Type B pancreatic cell (in vitro differentiated cells): Measurements from ENCODE around the gene ARHGEF10L. TPM values are rescaled to one million over a fixed set of nuclear protein-coding genes. Genes with fewer than 3 reads are reported as not detected.
"Not testable (repeated sequence)": the region's sequence is repeated elsewhere in the genome, so short reads cannot be mapped to it uniquely, and the experiment has no call there.

Experiments
- DNase-seq: peaks from one replicate; pipeline ENCODE4 v3.0.0; 2021; ENCODE audit warnings: mixed read lengths; ENCODE audit not compliant: unreplicated experiment; ENCODE audit errors: extremely low spot score
- H3K27ac Mint-ChIP-seq: 2 replicates; pipeline ENCODE4 v1.8.0; 2021; ENCODE audit warnings: mild to moderate bottlenecking, mixed read lengths
- H3K27me3 Mint-ChIP-seq: 2 replicates; pipeline ENCODE4 v1.8.0; 2021; ENCODE audit warnings: mixed read lengths
- H3K36me3 Mint-ChIP-seq: 2 replicates; pipeline ENCODE4 v1.8.0; 2021; ENCODE audit warnings: mixed read lengths
- H3K4me1 Mint-ChIP-seq: one replicate; pipeline ENCODE4 v1.8.0; 2021; ENCODE audit warnings: mixed read lengths; ENCODE audit not compliant: unreplicated experiment
- H3K4me3 Mint-ChIP-seq: 2 replicates; pipeline ENCODE4 v1.8.0; 2021; ENCODE audit warnings: mild to moderate bottlenecking, mixed read lengths
- H3K9me3 Mint-ChIP-seq: 2 replicates; pipeline ENCODE4 v1.8.0; 2021; ENCODE audit warnings: mixed read lengths
- total RNA-seq: library from RNA; stranded (reverse); gene quantifications from 2 replicates; pipeline ENCODE4 v1.2.1, GENCODE V29; 2021; ENCODE audit warnings: low replicate concordance
- TF ChIP-seq, protein P1 (sequence below): fragments of 200-600 bp; sonication (generic); conservative IDR thresholded peaks from 2 replicates; pipeline ENCODE4 v1.5.0; 2021; ENCODE audit warnings: antibody characterized with exemption, mild to moderate bottlenecking

The ARHGEF10L gene
- total RNA-seq, 1 donor from 2014 or later, result 36.0 TPM

GRCh38 chr1:17502326-17502778, 37.1 kb upstream of the ARHGEF10L start:
- H3K9me3 Mint-ChIP-seq, result peaks cover 10% of the 10 kb centered on the region
- no peak overlapping the region for H3K4me3 Mint-ChIP-seq

DNA sequence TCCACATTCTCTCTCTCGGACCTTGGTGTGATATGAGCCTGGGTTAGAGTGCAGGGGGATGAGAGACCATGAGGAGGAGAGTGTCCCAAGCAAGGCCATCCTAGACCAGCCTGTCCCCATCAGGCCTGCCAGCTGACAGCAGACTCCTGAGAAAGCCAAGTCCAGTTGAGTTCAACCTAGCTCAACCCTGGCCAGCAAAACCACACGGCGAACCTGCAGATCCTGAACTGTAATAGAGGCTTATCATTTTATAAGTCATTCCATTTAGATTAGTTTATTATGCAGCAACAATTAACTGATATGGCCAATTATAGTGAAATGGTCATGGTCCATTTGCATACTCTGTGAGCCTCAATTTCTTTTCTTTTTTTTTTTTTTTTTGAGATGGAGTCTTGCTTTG, 36.4 kb upstream of the ARHGEF10L start:
- H3K4me1 Mint-ChIP-seq, result peaks cover 7% of the 10 kb centered on the region

More at GRCh38 chr1:17502326-17502778, 37.1 kb upstream of the ARHGEF10L start:
- peak; percentile 89 for DNase-seq
- Mint-ChIP-seq H3K4me1 (peaks cover 10% of the 10 kb centered on the region), H3K27ac (no peak overlapping the region), H3K36me3 (no peaks in the 10 kb centered on the region), H3K27me3 (no peaks in the 10 kb centered on the region)
- TF ChIP-seq, protein P1, sequence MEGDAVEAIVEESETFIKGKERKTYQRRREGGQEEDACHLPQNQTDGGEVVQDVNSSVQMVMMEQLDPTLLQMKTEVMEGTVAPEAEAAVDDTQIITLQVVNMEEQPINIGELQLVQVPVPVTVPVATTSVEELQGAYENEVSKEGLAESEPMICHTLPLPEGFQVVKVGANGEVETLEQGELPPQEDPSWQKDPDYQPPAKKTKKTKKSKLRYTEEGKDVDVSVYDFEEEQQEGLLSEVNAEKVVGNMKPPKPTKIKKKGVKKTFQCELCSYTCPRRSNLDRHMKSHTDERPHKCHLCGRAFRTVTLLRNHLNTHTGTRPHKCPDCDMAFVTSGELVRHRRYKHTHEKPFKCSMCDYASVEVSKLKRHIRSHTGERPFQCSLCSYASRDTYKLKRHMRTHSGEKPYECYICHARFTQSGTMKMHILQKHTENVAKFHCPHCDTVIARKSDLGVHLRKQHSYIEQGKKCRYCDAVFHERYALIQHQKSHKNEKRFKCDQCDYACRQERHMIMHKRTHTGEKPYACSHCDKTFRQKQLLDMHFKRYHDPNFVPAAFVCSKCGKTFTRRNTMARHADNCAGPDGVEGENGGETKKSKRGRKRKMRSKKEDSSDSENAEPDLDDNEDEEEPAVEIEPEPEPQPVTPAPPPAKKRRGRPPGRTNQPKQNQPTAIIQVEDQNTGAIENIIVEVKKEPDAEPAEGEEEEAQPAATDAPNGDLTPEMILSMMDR, result peak; percentile 96

GRCh38 chr1:17507200-17507599, 32.3 kb upstream of the ARHGEF10L start:
- H3K4me3 Mint-ChIP-seq, H3K36me3 Mint-ChIP-seq, H3K27ac Mint-ChIP-seq, DNase-seq, H3K27me3 Mint-ChIP-seq, H3K9me3 Mint-ChIP-seq: not testable (repeated sequence)
- H3K4me1 Mint-ChIP-seq, result peaks cover 10% of the 10 kb centered on the region

More for the DNA sequence above, 36.4 kb upstream of the ARHGEF10L start:
- Mint-ChIP-seq H3K9me3 (peaks cover 6% of the 10 kb centered on the region), H3K27ac (no peak overlapping the region), H3K4me3 (no peak overlapping the region), H3K27me3 (no peaks in the 10 kb centered on the region), H3K36me3 (no peaks in the 10 kb centered on the region)
- TF ChIP-seq, protein P1, result no peak
- DNase-seq, result no peak

DNA sequence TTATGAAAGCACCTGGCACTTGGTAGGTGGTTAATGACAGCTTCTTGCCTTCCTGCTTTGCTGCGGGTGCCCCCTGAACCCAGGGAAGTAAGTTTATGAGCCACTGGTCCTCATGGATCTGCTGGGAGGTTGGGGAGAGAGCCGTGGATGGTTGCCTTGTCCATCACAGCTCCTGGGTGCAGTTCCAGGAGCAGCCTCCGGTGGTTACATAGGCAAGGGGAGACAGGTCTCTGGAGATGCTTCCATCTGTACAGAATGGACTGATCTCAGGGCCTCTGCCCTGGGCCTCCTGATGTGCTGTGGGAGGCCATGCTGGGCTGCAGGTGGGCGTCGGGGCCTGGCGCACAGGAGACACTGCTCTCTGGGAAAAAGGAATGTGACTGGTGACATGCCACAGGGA, 31.6 kb upstream of the ARHGEF10L start:
- Mint-ChIP-seq H3K27me3 (no peaks in the 10 kb centered on the region), H3K36me3 (no peaks in the 10 kb centered on the region), H3K27ac (no peak overlapping the region), H3K4me1 (peaks cover 4% of the 10 kb centered on the region), H3K9me3 (no peaks in the 10 kb centered on the region), H3K4me3 (no peak overlapping the region)
- no peak for DNase-seq
- TF ChIP-seq, protein P1, result peak; percentile 50

GRCh38 chr1:17509363-17509762, 30.1 kb upstream of the ARHGEF10L start:
- no peak overlapping the region for H3K27ac Mint-ChIP-seq

GRCh38 chr1:17510138-17510537, 29.4 kb upstream of the ARHGEF10L start:
- Mint-ChIP-seq H3K9me3 (no peaks in the 10 kb centered on the region), H3K4me1 (peaks cover 10% of the 10 kb centered on the region), H3K27me3 (no peaks in the 10 kb centered on the region), H3K27ac (no peak overlapping the region), H3K36me3 (no peaks in the 10 kb centered on the region), H3K4me3 (no peak overlapping the region)
- TF ChIP-seq, protein P1, result no peak
- DNase-seq, result no peak

More at GRCh38 chr1:17509363-17509762, 30.1 kb upstream of the ARHGEF10L start:
- Mint-ChIP-seq H3K4me3 (no peak overlapping the region), H3K27me3 (no peaks in the 10 kb centered on the region), H3K9me3 (no peaks in the 10 kb centered on the region), H3K4me1 (peaks cover 10% of the 10 kb centered on the region), H3K36me3 (no peaks in the 10 kb centered on the region)
- TF ChIP-seq, protein P1, result no peak
- DNase-seq, result no peak
